Stimulated activated CD4-positive, alpha-beta T cell treated with anti-CD3 and anti-CD28 coated beads, Interleukin-12 subunit alpha, Interleukin-12 subunit beta, amount 100 ng/mL, for 24 hours (primary cell): ENCODE results near the gene CARD6.
"Not testable (repeated sequence)": the region's sequence is repeated elsewhere in the genome, so short reads cannot be mapped to it uniquely, and the experiment has no call there.

Source experiments
- DNase-seq, 2 experiments: peaks; one replicate each; pipeline ENCODE4 v3.0.0-alpha.2; 2020; ENCODE audit warnings: low read depth in 2 of 2

Gene CARD6

DNA sequence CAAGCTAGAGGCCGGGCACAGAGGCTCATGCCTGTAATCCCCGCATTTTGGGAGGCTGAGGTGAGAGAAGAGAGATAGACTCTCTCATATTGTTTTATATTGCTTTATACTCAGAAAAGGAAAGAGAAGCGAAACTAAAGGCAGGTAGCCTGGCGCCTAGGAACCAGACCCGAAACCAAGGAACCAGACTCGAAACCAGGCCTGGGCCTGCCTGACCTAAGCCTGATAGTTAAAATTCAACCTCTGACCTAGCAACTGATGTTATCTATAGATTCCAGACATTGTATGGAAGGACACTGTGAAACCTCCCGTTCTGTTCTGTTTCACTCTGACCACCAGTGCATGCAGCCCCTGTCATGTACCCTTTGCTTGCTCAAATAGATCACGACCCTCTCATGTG lies 31.1 kb downstream of the CARD6 start:
- not testable (repeated sequence) for DNase-seq

DNA sequence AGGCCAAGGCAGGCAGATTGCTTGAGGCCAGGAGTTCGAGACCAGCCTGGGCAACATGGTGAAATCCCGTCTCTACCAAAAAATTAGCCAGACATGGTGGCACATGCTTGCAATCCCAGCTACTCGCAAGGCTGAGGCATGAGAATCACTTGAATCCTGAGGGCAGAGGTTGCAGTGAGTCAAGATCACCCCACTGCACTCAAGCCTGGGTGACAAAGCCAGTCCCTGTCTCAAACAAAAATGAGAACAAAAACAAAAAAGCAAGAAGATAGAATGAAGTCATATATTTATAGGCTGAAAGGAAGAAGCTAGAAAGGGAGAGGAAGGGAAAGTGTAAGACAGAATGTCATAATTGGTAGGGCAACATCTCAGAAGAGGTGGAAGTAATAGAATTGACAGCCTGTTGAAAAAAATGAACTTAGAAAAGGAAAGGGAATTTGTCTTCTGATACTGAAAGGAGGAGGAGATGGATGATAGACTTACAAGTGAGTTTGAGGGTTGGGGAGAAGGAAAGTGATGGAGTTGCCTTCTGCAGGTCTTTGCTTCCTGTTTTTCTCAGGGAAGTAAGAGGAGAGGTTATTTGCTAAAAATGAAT lies 32.2 kb downstream of the CARD6 start:
- no peak for DNase-seq

DNA sequence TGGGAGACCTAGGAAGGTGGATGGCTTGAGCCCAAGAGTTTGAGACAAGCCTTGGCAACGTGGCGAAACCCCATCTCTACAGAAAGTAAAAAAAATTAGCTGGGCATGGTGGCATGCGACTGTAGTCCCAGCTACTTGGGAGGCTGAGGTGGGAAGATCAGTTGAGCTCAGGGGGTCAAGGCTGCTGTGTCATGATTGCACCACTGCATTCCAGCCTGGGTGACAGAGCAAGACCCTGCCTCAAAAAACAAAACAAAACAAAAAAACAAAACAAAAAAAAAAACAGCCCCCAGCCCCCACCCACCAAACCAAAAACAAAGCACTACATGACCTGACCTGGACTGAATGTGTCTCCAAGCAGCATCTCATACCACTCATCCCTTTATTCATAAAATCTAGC lies 34.8 kb downstream of the CARD6 start:
- no peak for DNase-seq

DNA sequence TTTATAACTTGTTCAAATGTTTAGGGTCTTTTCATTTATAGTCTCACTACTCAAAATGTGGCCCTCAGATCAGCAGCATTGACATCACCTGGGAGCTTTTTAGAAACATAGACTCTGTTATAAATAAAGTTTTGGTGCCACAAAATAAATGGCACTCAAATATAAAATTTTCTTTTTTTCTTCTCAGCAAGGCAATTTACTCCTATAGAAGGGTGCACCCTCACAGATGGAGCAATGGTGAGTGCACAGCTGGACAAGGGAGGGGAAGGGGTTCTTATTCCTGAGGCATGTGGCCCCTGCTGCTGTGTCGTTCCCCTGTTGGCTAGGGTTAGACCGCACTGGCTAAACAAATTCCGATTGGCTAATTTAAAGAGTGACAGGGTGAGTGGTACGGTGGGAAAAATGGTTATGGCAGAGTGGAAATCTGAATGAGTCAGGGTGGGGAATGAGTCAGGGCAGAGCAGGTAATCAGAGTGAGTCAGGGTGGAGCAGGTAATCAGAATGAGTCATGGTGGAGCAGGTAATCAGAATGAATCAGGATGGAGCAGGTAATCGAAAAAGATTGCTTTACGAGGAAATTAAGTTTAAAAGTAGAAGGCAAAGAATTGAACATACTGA lies 36.3 kb downstream of the CARD6 start:
- peak in 1 of 2 experiments; percentile 3 for DNase-seq

DNA sequence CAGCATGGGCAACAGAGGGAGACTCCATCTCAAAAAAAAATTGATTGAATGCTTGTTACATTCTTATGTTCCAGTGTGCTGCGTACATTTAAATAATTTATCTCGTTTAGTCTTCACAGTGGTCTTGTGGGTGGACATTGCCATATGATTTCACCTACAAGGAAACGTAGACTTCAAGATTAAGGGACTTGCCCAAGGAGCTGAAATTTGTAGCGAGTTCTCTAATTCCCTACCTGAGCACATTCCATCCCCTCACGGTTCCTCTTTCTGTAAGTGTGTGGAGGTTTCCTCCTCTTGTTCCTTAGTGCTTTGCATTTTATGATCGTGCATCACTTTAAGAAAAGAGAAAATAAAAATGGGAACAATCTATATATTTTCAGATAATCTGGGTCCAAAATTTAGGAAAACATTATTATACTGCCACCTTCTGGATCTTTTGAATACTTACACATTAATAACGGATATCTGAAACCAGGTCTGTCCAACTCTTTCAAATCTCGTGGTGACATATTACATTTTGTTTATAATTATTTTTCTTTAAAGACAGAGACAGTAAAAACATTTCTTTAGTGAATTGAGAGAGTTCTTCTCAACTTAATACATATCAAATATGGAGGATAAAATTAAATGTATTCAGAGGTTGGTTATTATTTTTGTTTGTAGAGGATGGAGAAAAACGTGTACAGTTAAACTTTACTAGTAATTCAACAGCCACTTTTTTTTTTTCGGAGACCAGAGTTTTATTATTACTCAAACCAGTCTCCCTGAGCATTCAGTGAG lies 38.2 kb downstream of the CARD6 start:
- DNase-seq: no peak

DNA sequence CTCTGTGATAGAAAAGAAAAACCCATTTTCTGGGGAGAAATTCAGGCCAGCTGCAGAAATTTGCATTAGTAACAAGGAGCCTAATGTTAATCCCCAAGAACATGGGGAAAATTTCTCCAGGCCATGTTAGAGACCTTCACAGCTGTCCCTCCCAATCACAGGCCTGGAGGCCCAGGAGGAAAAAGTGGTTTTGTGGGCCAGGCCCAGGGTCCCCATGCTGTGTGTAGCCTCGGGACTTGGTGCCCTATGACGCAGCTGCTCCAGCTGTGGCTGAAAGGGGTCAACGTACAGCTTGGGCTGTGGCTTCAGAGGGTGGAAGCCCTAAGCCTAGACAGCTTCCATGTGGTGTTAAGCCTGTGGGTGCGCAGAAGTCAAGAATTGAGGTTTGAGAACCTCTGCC lies 41.1 kb downstream of the CARD6 start:
- no peak for DNase-seq

DNA sequence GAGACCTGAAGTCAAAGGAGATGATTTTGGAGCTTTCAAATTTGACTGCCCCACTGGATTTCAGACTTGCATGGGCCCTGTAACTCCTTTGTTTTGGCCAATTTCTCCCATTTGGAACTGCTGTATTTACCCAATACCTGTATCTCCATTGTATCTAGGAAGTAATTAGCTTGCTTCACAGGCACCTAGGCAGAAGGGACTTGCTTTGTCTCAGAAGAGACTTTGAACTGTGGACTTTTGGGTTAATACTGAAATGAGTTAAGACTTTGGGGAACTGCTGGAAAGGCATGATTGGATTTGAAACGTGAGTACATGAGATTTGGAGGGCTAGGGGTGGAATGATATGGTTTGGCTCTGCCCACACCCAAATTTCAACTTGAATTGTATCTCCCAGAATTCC lies 41.9 kb downstream of the CARD6 start:
- not testable (repeated sequence) for DNase-seq

DNA sequence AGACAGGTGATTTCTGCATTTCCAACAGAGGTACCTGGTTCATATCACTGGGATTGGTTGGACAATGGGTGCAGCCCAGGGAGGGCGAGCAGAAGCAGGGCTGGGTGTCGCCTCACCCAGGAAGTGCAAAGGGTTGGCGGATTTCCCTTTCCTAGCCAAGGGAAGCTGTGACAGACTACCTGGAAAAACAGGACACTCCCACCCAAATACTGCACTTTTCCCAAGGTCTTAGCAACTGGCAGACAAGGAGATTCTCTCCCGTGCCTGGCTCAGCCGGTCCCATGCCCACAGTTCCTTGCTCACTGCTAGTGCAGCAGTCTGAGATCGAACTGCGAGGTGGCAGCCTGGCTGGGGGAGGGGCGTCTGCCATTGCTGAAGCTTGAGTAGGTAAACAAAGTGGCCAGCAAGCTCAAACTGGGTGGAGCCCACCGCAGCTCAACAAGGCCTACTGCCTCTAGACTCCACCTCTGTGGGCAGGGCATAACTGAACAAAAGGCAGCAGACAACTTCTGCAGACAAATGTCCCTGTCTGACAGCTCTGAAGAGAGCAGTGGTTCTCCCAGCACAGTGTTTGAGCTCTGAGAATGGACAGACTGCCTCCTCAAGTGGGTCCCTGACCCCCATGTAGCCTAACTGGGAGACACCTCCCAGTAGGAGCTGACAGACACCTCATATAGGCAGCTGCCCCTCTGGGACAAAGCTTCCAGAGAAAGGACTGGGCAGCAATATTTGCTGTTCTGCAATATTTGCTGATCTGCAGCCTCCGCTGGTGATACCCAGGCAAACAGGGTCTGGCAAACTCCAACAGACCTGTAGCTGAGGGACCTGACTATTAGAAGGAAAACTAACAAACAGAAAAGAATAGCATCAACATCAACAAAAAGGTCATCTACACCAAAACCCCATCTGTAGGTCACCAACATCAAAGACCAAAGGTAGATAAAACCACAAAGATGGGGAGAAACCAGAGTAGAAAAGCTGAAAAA lies 54.6 kb downstream of the CARD6 start:
- not testable (repeated sequence) for DNase-seq

DNA sequence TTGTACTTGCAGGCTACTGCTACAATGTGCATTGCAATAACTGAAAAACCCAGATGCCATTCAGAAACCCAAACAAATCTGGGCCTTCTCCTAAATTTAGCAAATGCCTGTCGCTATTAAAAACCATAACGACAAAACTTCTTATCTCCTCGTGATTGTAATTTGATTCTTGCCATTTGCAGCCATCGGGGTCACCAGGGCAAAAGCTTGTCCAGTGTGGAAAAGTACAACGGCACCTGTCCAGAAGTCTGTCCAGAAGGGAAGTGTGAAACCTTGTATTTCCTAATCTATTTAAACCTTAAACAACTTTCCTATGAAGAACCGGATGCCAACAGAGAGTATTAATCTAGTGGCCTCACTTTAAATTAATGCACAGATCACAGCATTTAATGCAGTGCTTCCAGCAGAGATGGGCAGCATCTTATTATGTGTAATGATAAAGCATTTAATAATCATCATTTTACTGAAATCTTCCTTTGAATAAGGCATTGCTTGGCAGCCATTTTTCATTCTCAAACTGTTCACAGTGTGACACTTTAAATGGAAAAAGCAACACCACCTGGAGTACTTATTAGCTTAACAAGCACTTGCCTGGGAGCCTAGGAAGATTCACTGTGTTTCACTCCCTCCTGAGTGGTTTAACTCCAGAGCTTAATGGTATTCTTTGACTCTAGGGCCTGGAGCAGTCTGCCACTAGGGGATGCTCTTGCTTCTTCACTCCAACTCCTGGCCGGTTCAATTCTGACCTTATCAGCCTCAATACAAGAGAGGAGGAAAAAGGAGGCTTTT lies 63.2 kb downstream of the CARD6 start:
- DNase-seq: peak in 1 of 2 experiments; percentile 11

DNA sequence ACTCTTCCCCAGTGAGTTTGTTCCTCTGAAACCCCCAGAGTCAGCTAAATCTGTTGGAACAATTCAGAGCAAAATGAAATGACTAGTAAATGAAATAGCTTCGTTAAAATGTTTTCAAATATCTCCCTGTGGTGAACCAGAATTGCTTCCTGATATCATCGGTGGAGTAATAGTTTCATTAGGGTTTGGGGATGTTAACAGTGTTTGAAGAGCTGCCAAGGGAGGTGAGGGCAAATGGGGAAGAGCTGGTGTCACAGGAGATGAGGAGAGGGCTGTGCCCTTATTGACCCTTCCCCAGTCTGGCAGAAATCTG lies 63.8 kb downstream of the CARD6 start:
- DNase-seq: no peak

DNA sequence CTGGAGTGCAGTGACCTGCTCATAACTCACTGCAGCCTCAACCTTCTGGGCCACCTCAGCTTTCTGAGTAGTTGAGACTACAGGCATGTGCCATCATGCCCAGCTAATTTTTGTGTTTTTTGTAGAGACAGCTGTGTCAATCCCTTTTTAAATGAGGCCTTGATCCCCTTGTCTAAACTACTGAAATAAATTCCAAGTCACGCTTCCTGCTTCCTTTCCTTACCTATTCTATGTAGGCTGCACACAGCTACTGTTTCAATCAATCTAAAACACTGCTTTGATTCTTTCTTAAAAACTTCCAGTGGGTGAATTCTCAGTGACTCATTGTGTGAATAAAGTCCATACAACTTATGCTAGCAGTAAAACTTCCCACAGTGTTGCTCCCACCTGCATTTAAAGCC lies 65.2 kb downstream of the CARD6 start:
- no peak for DNase-seq

DNA sequence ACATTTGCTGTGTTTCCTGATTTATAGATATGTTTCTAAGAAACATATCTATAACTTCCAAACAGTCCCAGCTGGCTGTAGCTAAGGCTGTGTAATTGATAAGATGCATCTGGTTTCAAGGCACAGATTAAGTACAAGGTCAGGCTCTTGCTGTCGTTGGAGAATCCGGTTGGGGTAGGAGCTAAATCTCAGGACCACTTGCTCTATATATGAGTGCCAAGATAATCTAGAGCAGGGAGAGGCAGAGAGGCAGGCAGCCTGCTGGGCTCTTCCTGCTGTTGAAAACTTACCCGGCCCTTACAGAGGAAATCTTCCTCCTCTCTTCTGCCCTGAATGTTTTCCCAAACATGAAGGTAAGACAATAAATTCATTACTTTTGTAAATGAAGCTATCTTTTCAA lies 68.1 kb downstream of the CARD6 start, which contains the start of gene C7:
TSS of gene C7 (plus strand) at position 234 of the 400 bp plus-strand sequence. CDS start at position 348, 114 bp downstream.
- DNase-seq: no peak

DNA sequence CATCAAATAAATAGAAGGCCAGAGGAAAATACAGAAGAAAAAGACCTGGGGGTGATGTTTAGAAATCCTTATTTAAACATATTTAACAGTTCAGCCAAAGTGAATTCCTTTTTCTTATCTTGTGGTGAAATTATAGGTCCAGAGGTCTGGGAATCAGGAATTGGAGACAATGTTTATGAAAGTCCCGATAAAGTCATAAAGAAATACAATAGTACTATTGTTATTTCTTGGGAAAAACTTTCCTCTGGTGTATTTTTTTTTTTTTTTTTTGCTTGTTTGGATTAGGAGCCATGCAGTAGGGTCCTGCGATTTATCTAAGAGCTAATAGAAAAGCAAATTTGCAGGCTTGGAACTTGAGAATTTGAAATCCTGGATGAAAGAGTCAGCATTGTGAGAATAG lies 68.6 kb downstream of the CARD6 start:
- no peak for DNase-seq
